GM18870 (cell line): ENCODE data around the gene LILRB4.
"Not testable (repeated sequence)": the region's sequence is repeated elsewhere in the genome, so short reads cannot be mapped to it uniquely, and the experiment has no call there.

Experiments
- ATAC-seq: cut with Tn5 transposase; IDR thresholded peaks from one replicate; pipeline ENCODE4 v1.9.1; 2021; ENCODE audit warnings: moderate library complexity; ENCODE audit not compliant: unreplicated experiment

Gene LILRB4

DNA sequence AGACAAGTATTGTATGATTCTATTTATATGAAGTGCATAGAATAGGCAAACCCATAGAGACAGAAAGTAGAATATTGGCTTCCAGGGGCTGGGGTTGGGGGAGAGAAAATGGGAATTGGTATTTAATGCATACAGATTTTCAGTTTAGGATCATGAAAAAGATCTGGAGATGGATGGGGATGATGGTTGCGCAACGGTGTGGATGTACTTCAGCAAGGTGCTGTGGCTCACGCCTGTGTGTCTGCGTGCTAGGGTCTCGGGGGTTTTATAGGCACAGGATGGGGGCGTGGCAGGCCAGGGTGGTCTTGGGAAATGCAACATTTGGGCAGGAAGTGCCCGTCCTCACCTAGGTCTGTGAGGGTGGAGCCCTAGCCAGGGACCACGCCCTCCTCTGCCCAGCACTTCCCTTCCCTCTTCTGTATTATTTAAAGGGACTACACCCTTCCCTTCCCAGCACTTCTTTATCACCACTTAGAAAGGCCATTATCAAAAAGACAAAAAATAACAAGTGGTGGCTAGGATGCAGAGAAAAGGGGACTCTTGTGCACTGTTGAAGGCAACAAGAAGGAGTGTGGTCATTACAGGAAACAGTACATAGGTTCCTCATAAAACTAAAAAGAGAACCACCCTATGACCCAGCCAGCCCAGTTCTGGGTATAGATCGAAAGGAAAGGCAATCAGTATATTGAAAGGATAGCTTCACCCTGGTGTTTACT is 29.0 kb downstream of the LILRB4 start:
- no peak for ATAC-seq

DNA sequence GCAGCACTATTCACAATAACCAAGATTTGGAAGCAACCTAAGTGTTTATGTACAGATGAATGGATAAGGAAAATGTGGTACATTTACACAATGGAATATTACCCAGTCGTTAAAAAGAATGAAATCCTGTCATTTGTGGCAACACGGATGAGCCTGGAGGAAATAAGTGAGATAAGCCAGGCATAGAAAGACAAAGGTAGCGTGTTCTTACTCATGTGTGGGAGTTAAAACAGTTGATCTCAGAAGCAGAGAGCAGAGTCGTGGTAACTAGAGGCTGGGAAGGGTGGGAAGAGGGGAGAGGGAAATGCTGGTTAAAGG is 29.5 kb downstream of the LILRB4 start:
- ATAC-seq = no peak

GRCh38 chr19:54694648-54695047 is 31.9 kb downstream of the LILRB4 start:
- ATAC-seq = no peak

DNA sequence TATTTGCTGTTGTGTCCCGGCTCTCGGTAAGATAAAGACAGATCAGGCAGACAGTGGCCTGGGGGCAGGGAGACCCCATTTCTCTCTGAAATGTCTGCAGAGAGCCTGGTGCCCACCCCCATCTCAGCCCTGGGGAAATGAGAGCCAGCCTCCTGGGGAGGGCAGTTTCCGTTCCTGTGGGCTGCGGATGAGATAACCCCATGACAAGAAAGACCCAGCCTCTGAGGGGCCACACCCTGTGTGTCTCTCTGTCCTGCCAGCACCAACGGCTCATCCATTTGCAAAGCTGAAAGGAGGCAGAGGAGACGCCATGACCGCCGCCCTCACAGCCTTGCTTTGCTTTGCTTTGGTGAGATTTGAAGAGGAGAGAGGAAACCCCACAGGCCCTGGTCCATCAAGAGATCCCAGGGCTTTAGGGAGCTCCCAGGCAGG is 33.3 kb downstream of the LILRB4 start:
- no peak for ATAC-seq

GRCh38 chr19:54696766-54697165 is 34.0 kb downstream of the LILRB4 start:
- no peak for ATAC-seq

GRCh38 chr19:54697716-54698115 is 34.9 kb downstream of the LILRB4 start:
- not testable (repeated sequence) for ATAC-seq

GRCh38 chr19:54704928-54705327 is 42.1 kb downstream of the LILRB4 start:
- ATAC-seq = no peak

- ATAC-seq = no peak
Measured at GRCh38 chr19:54707962-54708361, 45.2 kb downstream of the LILRB4 start.

DNA sequence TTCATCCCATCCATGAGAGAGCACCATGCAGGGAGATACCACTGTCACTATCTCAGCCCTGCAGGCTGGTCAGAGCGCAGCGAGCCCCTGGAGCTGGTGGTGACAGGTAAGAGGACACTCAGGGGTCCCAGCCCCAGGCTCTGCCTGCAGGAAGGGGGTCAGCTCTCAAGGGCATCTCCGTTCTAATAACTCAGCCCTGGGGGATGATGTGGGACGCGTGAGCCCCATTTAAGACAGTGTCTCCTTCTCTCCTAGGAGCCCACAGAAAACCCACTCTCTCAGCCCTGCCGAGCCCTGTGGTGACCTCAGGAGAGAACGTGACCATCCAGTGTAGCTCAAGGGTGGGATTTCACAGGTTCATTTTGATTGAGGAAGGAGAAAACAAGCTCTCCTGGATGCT is 46.0 kb downstream of the LILRB4 start:
- no peak for ATAC-seq

GRCh38 chr19:54709212-54709948 is 46.6 kb downstream of the LILRB4 start:
- ATAC-seq = no peak

DNA sequence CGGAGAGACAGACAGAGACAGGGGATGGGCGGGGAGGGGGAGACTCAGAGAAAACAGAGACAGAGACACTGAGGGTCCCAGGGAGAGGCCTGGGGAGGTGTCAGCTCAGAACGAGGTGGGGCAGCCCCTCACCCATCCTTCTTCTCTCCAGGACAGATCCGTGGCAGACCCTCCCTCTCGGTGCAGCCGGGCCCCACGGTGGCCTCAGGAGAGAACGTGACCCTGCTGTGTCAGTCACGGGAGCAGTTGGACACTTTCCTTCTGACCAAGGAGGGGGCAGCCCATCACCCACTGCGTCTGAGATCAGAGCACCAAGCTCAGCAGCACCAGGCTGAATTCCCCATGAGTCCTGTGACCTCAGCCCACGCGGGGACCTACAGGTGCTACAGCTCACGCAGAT is 47.2 kb downstream of the LILRB4 start:
- ATAC-seq = not testable (repeated sequence)
